DOHH2 (cell line): ENCODE measurements around the gene CDH5.

Experiments used
- EZH2phosphoT487 ChIP-seq: fragments of 200-600 bp; sonication (generic); IDR thresholded peaks from 2 replicates; pipeline ENCODE4 v1.6.1; 2017; ENCODE audit warnings: borderline replicate concordance, mild to moderate bottlenecking, antibody characterized with exemption, low read length, moderate library complexity, mixed read lengths
- TF ChIP-seq, protein P1 (sequence below): fragments of 200-600 bp; sonication (generic); IDR thresholded peaks from one replicate; pipeline ENCODE4 v1.5.1; 2014; ENCODE audit warnings: antibody characterized with exemption, mild to moderate bottlenecking, low read depth, low read length; ENCODE audit not compliant: poor library complexity, severe bottlenecking

- TF ChIP-seq, protein P1, sequence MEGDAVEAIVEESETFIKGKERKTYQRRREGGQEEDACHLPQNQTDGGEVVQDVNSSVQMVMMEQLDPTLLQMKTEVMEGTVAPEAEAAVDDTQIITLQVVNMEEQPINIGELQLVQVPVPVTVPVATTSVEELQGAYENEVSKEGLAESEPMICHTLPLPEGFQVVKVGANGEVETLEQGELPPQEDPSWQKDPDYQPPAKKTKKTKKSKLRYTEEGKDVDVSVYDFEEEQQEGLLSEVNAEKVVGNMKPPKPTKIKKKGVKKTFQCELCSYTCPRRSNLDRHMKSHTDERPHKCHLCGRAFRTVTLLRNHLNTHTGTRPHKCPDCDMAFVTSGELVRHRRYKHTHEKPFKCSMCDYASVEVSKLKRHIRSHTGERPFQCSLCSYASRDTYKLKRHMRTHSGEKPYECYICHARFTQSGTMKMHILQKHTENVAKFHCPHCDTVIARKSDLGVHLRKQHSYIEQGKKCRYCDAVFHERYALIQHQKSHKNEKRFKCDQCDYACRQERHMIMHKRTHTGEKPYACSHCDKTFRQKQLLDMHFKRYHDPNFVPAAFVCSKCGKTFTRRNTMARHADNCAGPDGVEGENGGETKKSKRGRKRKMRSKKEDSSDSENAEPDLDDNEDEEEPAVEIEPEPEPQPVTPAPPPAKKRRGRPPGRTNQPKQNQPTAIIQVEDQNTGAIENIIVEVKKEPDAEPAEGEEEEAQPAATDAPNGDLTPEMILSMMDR: no peak
- no peak for TF ChIP-seq EZH2phosphoT487
Observed at GRCh38 chr16:66422366-66422765, 55.9 kb downstream of the CDH5 start.
